NCI-H446 (cell line): ENCODE results near the gene MTA2.

Source experiments
- DNase-seq, 2 experiments: peaks; one replicate each; lab custom pipeline; 2025; lab: John Stamatoyannopoulos, UW

The MTA2 gene

GRCh38 chr11:62612366-62613290, 11.0 kb upstream of the MTA2 start, which contains the start of the genes EML3 and ROM1:
EML3 (minus strand) TSS chr11:62612775; CDS start chr11:62612457, 318 bp downstream.
ROM1 (plus strand) TSS chr11:62613257; CDS start chr11:62613282, 25 bp downstream.
- peak; percentile 46 to 80 for DNase-seq

- peak in 1 of 2 experiments; percentile 59 for DNase-seq
These were observed 10.2 kb upstream of the MTA2 start for GRCh38 chr11:62611705-62612365.

DNA sequence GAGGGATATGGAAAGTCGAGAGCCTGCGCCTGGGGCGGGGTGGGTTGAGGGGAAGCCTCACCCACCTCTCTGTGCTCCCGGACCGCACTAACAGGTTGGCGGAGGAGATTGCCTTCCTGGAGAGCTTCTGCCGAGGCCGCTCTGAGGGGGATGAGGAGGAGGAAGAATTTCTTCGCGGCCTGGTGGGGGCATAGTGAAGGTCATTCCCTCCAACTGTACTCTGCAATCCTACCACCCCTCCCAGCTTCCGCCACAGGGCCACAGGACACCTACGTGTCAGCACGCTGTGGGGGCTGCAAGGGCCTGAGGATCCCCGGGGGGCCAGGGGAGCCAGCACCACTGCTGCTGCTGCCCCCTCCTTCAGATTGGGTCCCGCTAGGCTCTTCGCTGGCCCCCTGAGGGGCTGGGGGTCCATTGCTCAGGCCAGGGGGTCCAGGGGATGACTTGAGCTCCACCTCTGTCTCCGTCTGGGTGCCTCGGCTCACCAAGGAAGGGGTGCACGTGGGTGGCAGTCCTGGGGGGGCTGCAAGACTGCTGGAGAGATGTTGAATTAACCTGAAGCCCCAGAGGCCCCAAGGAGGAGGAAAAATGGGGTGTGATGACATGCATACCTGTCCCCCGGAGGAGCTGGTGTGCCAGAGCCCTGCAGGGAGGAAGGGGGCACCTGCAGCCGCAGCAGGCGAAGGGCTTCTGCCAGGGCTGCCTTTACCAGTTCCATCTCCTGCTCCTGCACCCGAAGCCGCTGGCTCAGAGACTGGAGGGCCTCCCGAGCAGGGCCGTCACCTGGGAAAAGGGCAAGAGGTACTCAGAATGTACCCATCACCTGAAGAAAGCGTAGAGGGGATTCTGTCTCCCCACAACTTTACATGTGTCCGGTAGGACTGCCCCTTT, 9.4 kb upstream of the MTA2 start:
- DNase-seq = no peak

GRCh38 chr11:62610403-62610802, 8.7 kb upstream of the MTA2 start:
- DNase-seq = no peak

DNA sequence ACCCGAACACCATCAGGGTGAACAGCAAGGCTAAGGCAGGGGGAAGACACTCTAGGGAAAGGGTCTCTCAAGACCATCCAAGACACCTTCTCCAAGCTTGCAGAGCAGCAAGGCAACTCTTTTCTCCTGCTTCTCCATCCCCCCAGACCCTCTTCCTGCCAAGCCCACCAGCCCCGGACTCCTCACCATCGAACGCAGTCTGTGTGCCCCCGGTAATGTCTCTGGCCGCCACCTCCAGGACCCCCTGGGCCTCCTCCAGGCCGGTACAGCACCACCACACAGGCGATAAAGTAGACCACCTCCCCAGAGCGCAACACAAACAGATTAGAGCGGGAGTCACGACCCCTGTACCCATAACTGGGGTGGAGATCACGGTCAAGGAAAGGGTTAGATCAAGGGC, 7.1 kb upstream of the MTA2 start:
- no peak for DNase-seq

GRCh38 chr11:62607714-62608113, 6.0 kb upstream of the MTA2 start:
- no peak for DNase-seq

- DNase-seq = no peak
These were observed 4.2 kb upstream of the MTA2 start for GRCh38 chr11:62605902-62606301.

GRCh38 chr11:62605467-62605866, 3.8 kb upstream of the MTA2 start:
- DNase-seq = no peak

DNA sequence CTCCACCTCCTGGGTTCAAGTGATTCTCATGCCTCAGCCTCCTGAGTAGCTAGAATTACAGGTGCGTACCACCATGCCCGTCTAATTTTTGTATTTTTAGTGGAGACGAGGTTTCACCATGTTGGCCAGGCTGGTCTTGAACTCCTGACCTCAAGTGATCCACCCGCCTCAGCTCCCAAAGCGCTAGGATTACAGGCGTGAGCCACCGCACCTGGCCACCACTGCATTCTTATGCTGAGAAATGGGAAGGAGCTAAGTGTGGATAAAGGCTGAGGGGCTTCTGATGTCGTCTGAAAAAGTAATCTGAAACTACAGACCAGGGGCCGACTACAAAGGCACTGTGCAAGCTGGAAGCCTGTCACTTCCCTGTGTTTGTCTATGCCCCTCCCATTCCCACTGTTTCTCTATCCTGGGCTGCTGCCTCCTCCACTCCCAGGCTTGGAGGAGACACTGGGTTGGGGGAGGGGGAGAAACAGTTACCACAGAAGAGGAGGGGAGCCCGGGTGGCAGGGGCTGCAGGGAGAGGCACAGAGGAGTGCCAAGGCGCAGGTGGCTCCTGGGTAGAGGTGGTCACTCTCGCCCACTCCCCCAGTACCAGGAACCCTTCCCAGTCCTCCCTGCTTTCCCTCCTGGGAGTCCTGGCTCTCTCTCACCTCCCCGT, 2.9 kb upstream of the MTA2 start:
- no peak for DNase-seq

GRCh38 chr11:62603776-62604299, 2.2 kb upstream of the MTA2 start:
- no peak for DNase-seq

GRCh38 chr11:62603072-62603408, 1.4 kb upstream of the MTA2 start:
- no peak for DNase-seq

- peak in 1 of 2 experiments; percentile 62 for DNase-seq
These were observed 741 bp upstream of the MTA2 start for GRCh38 chr11:62602141-62603071.

DNA sequence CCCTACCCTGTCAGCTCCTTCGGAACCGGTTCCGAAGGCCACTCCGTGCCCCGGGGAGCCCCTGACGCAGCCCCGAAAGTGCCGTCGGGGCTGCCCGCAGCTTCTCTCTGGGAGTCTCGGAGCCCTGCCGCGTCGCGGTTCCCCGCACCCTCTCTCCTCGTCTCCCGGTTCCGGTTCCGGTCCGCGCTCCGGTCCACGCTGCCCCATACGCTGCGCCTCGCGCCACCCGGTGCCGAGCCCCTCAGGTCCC, 618 bp downstream of the MTA2 start:
- no peak for DNase-seq

GRCh38 chr11:62600367-62601121, 1.1 kb downstream of the MTA2 start:
- DNase-seq = no peak

DNA sequence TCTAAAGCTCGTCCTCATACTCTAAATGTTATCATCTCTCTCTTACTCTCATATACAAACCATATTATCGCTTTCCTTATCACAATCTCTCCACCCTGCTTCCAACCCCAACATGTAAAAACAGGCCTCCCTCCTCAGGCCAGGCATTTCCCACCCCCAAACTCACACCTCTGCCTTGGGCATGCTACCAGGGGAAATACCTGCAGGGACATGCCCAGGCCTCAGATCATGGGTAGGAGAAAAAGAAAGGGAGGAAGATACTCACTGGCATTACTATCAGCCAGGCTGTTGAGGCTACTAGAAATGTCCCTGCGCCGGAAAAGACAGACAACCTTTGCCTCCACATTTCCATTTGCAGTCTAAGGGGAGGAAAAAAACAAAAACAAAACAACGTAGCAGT, 1.8 kb downstream of the MTA2 start:
- DNase-seq = no peak

DNA sequence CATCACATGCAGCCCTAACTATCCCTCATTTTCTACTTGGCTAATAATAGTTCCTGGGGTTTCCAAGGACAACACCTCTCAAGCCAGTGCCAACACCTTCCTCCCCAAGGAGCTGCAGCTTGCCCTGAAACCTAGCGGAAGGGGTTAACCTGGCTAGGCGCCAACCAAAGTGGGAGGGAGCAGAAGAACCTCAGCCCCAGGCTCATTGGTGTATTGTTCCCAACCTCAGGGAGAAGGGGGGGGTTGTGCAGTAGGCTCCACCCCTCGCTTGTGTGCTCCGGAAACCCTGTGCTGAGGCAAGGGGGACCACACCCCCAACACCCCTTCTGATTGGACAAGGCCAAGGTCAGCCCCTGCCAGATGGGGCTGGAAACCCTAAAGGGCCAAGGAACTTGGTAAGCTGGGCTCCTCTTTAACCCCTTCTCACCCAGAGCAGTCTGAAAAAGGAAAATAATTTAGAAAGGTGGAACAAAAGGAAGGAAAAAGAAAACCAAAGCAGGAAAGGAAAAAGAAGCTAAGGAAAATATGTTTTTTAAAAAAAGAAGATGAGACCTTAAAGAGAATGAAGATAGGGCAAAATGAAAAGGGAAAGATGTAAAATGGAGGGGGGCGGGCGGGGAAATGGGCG, 2.5 kb downstream of the MTA2 start:
- peak; percentile 94 to 97 for DNase-seq

GRCh38 chr11:62595124-62595523, 6.5 kb downstream of the MTA2 start:
- DNase-seq = no peak

GRCh38 chr11:62593434-62594044, 8.1 kb downstream of the MTA2 start:
- DNase-seq = peak; percentile 39 to 74

DNA sequence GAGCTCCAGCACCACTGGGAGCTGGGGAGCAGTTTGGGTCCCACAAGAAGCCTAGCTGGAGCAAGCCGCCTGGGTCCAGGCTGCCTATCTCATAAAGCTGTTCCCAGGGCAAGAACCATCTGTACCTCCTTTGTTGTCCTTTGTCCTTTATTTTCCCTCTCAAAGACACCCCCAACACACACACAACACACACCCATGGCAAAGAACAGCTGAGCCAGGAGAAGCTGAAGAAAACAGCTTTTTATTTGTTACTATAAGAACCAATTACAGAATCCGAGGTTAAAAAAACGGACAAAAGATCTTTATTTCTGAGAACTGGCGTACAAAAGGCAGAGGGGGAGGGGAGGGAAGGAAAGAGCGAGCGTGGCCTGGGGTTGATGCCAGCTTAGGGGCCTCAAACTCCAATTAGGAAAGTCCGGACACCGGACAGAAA, 8.7 kb downstream of the MTA2 start:
- peak in 1 of 2 experiments; percentile 32 for DNase-seq
